WERI-Rb-1 (cell line): ENCODE measurements around the gene AGFG1.

ENCODE experiments used
- DNase-seq: peaks from one replicate; pipeline ENCODE4 v3.0.0-alpha.2; 2020
- H3K27ac ChIP-seq: fragments of 250-450 bp; sonication (Bioruptor Pico); 2 replicates; pipeline ENCODE4 v1.5.1; 2020; ENCODE audit warnings: mild to moderate bottlenecking, moderate library complexity
- H3K27me3 ChIP-seq: fragments of 250-450 bp; sonication (Bioruptor Pico); 2 replicates; pipeline ENCODE4 v1.5.1; 2021; ENCODE audit warnings: mild to moderate bottlenecking, low read depth, moderate library complexity; ENCODE audit not compliant: insufficient read depth, severe bottlenecking
- H3K36me3 ChIP-seq: fragments of 250-450 bp; sonication (Bioruptor Pico); 2 replicates; pipeline ENCODE4 v1.5.1; 2020; ENCODE audit warnings: mild to moderate bottlenecking, moderate library complexity
- H3K4me3 ChIP-seq: 2 replicates; pipeline ENCODE4 v1.5.1; 2011; ENCODE audit warnings: low read depth, mild to moderate bottlenecking, control low read depth, low read length
- H3K9me3 ChIP-seq: fragments of 250-450 bp; sonication (Bioruptor Pico); 2 replicates; pipeline ENCODE4 v1.5.1; 2021; ENCODE audit warnings: mild to moderate bottlenecking, moderate library complexity; ENCODE audit not compliant: severe bottlenecking
- CTCF ChIP-seq: IDR thresholded peaks from 2 replicates; pipeline ENCODE4 v1.5.1; 2011; ENCODE audit warnings: low read depth, mild to moderate bottlenecking, control low read depth, inconsistent platforms, low read length

Gene AGFG1

DNA sequence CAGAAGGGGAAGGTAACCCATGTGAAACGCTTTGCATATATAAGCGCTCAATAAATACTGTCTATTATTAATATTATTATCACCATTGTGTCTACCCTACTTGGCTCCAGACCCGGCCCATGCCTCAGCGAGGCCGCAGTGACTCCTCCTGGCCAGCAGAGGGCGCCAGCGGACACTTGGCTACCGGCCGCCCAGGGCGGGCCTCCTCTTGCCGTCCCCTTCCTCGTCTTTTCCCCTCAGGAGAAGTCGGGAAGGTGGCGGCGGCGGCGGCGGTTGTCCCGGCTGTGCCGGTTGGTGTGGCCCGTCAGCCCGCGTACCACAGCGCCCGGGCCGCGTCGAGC is at the start of gene AGFG1:
Gene AGFG1, plus strand, starts transcription at position 233 of the 341 bp plus-strand sequence. CDS start 266 bp downstream, outside the sequence.
- Histone ChIP-seq H3K27me3 (no peaks in the 10 kb centered on the region), H3K4me3 (peak within 1 kb of the TSS; percentile 81), H3K9me3 (no peaks in the 10 kb centered on the region), H3K36me3 (no peaks in the 10 kb centered on the region), H3K27ac (peak within 1 kb of the TSS; percentile 78)
- DNase-seq = peak; percentile 87
- peak; percentile 90 for TF ChIP-seq CTCF

DNA sequence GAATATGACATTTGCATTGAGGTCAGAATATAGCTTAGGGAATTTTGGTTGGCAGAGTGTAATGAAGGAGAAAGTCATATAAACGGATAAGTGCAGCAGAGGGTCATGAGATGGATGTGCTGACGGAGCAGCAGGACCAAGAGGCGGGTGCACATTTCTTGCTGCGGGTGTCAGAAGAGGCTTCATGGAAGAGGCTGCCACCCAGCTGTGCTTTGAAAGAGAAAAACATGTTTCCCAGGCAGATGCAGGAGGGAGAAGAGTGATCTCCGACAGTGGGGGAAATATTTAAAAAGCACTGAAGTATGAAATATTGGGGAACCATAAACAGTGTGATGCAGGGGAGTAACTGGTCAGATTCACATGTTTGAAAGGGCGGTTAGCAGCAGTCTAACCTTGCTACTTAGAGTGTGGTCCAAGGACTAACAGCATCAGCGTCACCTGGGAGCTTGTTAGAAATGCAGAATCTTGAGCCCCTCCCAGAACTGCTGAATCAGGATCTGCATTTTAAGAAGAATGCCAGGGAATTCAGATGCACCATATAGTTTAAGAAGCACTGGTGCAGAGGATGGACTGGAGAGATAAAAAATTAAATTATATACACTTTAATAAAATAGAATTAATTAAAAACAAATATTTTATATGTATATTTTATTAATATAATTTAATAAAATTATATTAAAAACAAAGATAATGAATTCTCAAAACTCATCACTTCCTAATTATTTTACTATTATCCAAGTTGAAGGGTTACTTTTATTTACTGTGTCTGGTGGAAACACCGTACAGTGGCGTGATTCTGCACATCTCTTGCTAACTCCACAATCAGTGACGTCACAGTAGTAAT is 48.1 kb upstream of the AGFG1 start:
- Histone ChIP-seq H3K27ac (no peak overlapping the region), H3K36me3 (no peaks in the 10 kb centered on the region), H3K27me3 (no peaks in the 10 kb centered on the region), H3K9me3 (no peaks in the 10 kb centered on the region), H3K4me3 (no peak overlapping the region)
- DNase-seq = no peak
- no peak for TF ChIP-seq CTCF

DNA sequence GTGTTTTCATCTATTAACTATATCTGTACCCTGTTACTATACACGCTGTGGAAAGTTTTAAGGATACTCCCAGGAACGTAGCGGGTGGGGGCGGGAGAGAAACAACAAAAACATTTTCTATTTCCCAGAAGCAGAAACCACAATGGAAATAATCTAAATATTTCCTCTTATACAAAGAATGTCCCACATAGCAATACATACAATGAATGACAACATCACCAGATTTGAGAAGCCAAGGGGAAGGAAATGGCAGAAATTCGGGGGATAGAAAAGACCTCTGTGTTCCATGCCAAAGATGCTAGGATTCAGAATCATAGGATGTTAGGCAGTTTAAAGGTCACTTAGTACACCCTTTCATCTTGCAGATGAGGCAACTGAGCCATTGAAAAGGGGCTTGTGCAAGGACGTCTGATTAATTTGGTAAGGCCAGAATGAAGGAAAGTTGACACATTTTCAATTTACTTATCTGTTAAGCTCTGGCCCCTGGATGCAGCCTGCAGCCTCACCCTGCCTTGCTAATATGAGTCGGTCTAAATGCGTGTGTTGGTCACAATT is 43.1 kb upstream of the AGFG1 start:
- no peak for TF ChIP-seq CTCF

GRCh38 chr2:227430639-227431038 is 41.3 kb upstream of the AGFG1 start:
- Histone ChIP-seq H3K4me3 (no peak overlapping the region), H3K9me3 (no peaks in the 10 kb centered on the region), H3K27ac (no peak overlapping the region), H3K27me3 (no peaks in the 10 kb centered on the region), H3K36me3 (no peaks in the 10 kb centered on the region)
- no peak for TF ChIP-seq CTCF
- no peak for DNase-seq

More for the DNA sequence above, 43.1 kb upstream of the AGFG1 start:
- DNase-seq = no peak
- Histone ChIP-seq H3K27ac (no peak overlapping the region), H3K36me3 (no peaks in the 10 kb centered on the region), H3K4me3 (no peak overlapping the region), H3K27me3 (no peaks in the 10 kb centered on the region), H3K9me3 (no peaks in the 10 kb centered on the region)

GRCh38 chr2:227433171-227433570 is 38.8 kb upstream of the AGFG1 start:
- no peaks in the 10 kb centered on the region for H3K9me3 ChIP-seq
- no peak for TF ChIP-seq CTCF
- no peak for DNase-seq
- no peaks in the 10 kb centered on the region for H3K36me3 ChIP-seq
- H3K4me3 ChIP-seq = no peak overlapping the region
- H3K27me3 ChIP-seq = no peaks in the 10 kb centered on the region
- no peak overlapping the region for H3K27ac ChIP-seq
